Left ventricle myocardium inferior (tissue), 1 donor: ENCODE measurements around the gene ANO9. TPM values are rescaled to one million over a fixed set of nuclear protein-coding genes. Genes with fewer than 3 reads are reported as not detected.
A peak's percentile ranks its signal among the peaks of the same experiment; 100 is the strongest.
"Not testable (repeated sequence)": the region's sequence is repeated elsewhere in the genome, so short reads cannot be mapped to it uniquely, and the experiment has no call there.

ENCODE experiments used
- DNase-seq: peaks from one replicate; pipeline ENCODE4 v3.0.0-alpha.2; 2020
- H3K27ac ChIP-seq: fragments of 200-600 bp; replicated peaks from 2 replicates; pipeline ENCODE4 v1.8.0; 2021
- H3K27me3 ChIP-seq: fragments of 200-600 bp; 2 replicates; pipeline ENCODE4 v1.8.0; 2021; ENCODE audit warnings: low read depth
- H3K36me3 ChIP-seq: fragments of 200-600 bp; 2 replicates; pipeline ENCODE4 v1.8.0; 2021
- H3K4me1 ChIP-seq: fragments of 200-600 bp; 2 replicates; pipeline ENCODE4 v1.8.0; 2021
- H3K4me3 ChIP-seq: fragments of 200-600 bp; 2 replicates; pipeline ENCODE4 v1.8.0; 2021; ENCODE audit warnings: mild to moderate bottlenecking, moderate library complexity
- H3K9me3 ChIP-seq: fragments of 200-600 bp; replicated peaks from 2 replicates; pipeline ENCODE4 v1.8.0; 2021
- intact Hi-C: fragments of 100-400 bp; cut with micrococcal nuclease; formaldehyde crosslinking; loops from one replicate; pipeline ENCODE4 v1.11.0; 2022
- total RNA-seq: library from RNA; stranded (reverse); fragmentation: NEBNext Ultra II Directional; extraction: Animal tissue kit (Norgen Biotek cat#: 25700); gene quantifications from one replicate; pipeline ENCODE4 v1.2.1, GENCODE V29; 2021
- TF ChIP-seq, protein P1 (sequence below): fragments of 200-600 bp; IDR thresholded peaks from 2 replicates; pipeline ENCODE4 v1.8.0; 2021; ENCODE audit warnings: antibody characterized with exemption, mild to moderate bottlenecking, borderline replicate concordance
- donor health status: DM: no; HTN: yes; CAD: no; lungs with severe emphysema.

The ANO9 gene
- total RNA-seq, 1 donor from 2014 or later, result 0.11 TPM

DNA sequence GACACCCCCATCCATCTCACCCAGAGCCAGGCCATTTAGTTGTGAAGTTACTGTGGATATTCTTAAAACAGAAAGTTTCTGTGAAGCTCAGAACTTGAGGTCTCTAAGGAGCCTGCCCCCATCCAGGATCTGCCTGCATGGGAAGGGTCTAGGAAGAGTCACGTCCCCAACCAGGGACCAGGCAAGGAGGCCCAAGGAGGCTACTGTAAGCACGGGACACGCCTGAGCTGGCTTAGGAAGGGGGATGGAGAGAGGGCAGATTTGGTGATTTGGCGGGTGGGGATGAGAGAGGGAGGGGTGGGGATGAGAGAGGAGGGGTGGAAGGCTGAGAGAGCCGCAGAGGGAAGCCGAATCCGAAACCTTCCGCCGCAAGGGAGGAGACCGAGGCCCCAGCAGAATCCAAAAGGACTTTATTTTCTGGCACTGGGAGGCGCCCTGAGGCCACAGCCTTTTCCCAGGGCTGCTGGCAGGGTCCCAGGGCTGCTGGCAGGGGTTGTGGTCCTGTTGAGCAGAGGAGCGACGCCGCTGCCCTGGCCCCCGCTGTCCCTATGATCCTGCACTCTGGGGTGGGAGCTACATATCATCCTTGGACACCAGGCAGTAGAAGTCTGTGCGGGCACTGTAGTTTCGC is 36.4 kb downstream of the ANO9 start:
- Histone ChIP-seq H3K4me3 (peak overlapping the region; percentile 81), H3K4me1 (peaks cover 24% of the 10 kb centered on the region), H3K36me3 (no peaks in the 10 kb centered on the region), H3K27me3 (no peaks in the 10 kb centered on the region), H3K9me3 (no peaks in the 10 kb centered on the region), H3K27ac (peak overlapping the region; percentile 88)
- intact Hi-C loops, result no loop called here
- TF ChIP-seq, protein P1, sequence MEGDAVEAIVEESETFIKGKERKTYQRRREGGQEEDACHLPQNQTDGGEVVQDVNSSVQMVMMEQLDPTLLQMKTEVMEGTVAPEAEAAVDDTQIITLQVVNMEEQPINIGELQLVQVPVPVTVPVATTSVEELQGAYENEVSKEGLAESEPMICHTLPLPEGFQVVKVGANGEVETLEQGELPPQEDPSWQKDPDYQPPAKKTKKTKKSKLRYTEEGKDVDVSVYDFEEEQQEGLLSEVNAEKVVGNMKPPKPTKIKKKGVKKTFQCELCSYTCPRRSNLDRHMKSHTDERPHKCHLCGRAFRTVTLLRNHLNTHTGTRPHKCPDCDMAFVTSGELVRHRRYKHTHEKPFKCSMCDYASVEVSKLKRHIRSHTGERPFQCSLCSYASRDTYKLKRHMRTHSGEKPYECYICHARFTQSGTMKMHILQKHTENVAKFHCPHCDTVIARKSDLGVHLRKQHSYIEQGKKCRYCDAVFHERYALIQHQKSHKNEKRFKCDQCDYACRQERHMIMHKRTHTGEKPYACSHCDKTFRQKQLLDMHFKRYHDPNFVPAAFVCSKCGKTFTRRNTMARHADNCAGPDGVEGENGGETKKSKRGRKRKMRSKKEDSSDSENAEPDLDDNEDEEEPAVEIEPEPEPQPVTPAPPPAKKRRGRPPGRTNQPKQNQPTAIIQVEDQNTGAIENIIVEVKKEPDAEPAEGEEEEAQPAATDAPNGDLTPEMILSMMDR, result no peak
- DNase-seq, result peak; percentile 53

DNA sequence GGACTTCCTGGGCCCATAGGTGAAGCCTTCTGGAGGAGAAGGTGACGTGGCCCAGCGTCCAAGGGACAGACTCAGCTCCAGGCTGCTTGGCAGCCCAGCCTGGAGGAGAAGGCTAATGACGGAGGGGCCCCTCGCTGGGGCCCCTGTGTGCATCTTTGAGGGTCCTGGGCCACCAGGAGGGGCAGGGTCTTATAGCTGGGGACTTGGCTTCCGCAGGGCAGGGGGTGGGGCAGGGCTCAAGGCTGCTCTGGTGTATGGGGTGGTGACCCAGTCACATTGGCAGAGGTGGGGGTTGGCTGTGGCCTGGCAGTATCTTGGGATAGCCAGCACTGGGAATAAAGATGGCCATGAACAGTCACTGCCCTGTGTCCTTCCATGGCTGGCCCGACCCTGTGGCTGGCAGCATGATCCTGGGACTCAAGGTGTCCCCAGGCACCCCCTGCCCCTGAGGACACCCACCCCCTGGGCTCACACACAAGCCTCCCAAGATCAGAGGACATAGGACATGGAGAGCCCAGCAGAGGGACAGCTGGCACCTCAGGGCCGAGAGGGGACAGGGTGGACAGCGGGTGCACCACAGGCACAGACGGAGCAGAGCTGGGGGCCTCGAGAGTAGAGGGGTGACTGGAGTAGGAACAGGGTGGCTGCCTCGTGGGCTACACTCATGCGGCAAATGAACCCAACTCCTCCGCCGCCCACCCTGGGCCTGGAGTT is 37.1 kb downstream of the ANO9 start:
- Histone ChIP-seq H3K4me3 (no peak overlapping the region), H3K9me3 (no peaks in the 10 kb centered on the region), H3K4me1 (peaks cover 24% of the 10 kb centered on the region), H3K27me3 (no peaks in the 10 kb centered on the region), H3K36me3 (no peaks in the 10 kb centered on the region), H3K27ac (no peak overlapping the region)
- DNase-seq, result no peak
- intact Hi-C loops, result no loop called here
- TF ChIP-seq, protein P1, result no peak

DNA sequence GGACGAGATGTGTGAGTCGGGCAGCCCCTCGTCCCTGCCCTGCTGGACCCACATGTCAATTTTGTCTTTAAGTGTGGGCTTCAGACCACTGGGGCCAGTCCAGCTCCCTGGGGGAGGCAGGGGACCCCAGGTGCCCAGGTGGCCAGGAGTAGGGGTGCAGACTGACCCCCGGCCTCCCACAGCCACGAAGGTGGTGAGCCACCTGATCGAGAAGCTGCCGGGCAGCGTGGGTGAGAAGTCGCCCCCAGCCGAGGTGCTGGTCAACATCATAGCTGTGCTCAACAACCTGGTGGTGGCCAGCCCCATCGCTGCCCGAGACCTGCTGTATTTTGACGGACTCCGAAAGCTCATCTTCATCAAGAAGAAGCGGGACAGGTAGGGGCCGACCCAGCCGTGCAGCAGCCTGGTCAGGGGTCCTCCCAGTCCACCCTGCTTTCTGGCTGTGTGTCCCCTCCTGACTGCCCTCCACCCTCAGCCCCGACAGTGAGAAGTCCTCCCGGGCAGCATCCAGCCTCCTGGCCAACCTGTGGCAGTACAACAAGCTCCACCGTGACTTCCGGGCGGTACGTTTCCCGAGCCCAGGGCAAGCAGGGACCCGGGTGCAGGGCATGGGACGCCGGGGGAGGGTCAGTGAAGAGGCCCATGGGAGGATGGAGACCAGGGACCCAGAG is 37.9 kb downstream of the ANO9 start:
- Histone ChIP-seq H3K27me3 (no peaks in the 10 kb centered on the region), H3K27ac (no peak overlapping the region), H3K9me3 (no peaks in the 10 kb centered on the region), H3K36me3 (no peaks in the 10 kb centered on the region), H3K4me3 (no peak overlapping the region), H3K4me1 (peaks cover 24% of the 10 kb centered on the region)
- TF ChIP-seq, protein P1, result no peak
- intact Hi-C loops, result no loop called here
- no peak for DNase-seq

DNA sequence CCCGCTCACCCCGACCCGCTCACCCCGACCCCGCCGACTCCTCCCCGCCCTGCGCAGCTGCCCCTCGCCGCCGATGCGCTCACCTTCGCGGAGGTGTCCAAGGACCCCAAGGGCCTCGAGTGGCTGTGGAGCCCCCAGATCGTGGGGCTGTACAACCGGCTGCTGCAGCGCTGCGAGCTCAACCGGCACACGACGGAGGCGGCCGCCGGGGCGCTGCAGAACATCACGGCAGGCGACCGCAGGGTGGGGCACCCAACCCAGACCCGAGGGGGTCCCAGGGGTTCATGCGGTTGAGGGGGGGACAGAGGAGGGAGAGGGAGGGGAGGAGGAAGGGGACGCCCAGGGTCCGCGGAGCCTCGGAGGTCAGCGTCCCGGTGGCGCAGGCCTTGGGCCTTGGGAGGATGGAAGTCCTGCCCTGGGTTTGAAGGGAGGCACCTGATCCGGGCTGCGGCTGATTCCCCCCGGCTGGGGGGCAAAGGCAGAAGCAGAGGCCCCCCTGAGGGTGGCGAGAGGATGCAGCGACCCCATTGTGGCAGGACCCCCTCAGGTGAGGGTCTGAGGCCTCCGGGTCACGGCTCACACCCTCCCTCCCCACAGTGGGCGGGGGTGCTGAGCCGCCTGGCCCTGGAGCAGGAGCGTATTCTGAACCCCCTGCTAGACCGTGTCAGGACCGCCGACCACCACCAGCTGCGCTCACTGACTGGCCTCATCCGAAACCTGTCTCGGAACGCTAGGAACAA is 38.6 kb downstream of the ANO9 start:
- no peak overlapping the region for H3K4me3 ChIP-seq
- TF ChIP-seq, protein P1, result no peak
- H3K27ac ChIP-seq, result no peak overlapping the region
- no peaks in the 10 kb centered on the region for H3K27me3 ChIP-seq
- H3K9me3 ChIP-seq, result no peaks in the 10 kb centered on the region
- no peaks in the 10 kb centered on the region for H3K36me3 ChIP-seq
- intact Hi-C loops, result no loop called here
- DNase-seq, result no peak
- H3K4me1 ChIP-seq, result peaks cover 24% of the 10 kb centered on the region

DNA sequence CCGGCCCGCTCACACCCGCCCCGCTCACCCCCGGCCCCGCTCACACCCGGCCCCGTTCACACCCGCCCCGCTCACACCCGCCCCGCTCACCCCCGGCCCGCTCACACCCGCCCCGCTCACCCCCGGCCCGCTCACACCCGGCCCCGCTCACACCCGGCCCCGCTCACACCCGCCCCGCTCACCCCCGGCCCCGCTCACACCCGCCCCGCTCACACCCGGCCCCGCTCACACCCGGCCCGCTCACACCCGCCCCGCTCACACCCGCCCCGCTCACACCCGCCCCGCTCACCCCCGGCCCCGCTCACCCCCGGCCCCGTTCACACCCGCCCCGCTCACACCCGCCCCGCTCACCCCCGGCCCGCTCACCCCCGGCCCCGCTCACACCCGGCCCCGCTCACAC is 40.6 kb downstream of the ANO9 start:
- H3K4me3 ChIP-seq, H3K9me3 ChIP-seq, H3K36me3 ChIP-seq, DNase-seq, intact Hi-C loops, H3K27me3 ChIP-seq, H3K27ac ChIP-seq: not testable (repeated sequence)
- peaks cover 26% of the 10 kb centered on the region for H3K4me1 ChIP-seq
